Keratinocyte (primary cell): ENCODE data around the gene ROCK1. TPM values are rescaled to one million over a fixed set of nuclear protein-coding genes. Genes with fewer than 3 reads are reported as not detected.

Experiments
- DNase-seq: peaks from one replicate; pipeline ENCODE4 v3.0.0-alpha.2; 2011; ENCODE audit warnings: low read depth, missing footprints, low spot score
- FAIRE-seq: peaks from 2 replicates; lab custom pipeline; 2011; peaks lifted over from hg19 to GRCh38; lab: Jason Lieb, UNC
- H2AFZ ChIP-seq: 2 replicates; pipeline ENCODE4 v1.6.0; 2012; ENCODE audit warnings: low read length, control low read depth, inconsistent platforms; ENCODE audit not compliant: control insufficient read depth
- H3K27ac ChIP-seq: 2 replicates; pipeline ENCODE4 v1.5.1; 2011; ENCODE audit warnings: low read length; ENCODE audit not compliant: control insufficient read depth, insufficient read depth
- H3K27me3 ChIP-seq: 3 replicates; pipeline ENCODE4 v1.6.0; 2011; ENCODE audit warnings: low read length; ENCODE audit not compliant: control insufficient read depth, insufficient read depth; ENCODE audit errors: extremely low read depth
- H3K36me3 ChIP-seq, 2 experiments: 2 replicates in 1 of 2; 3 replicates in 1 of 2; pipeline ENCODE4 v1.5.1; 2011; ENCODE audit warnings: low read length in 2 of 2, mild to moderate bottlenecking in 1 of 2; ENCODE audit not compliant: control insufficient read depth in 2 of 2, insufficient read depth in 2 of 2; ENCODE audit errors: extremely low read depth in 1 of 2
- H3K4me1 ChIP-seq: 3 replicates; pipeline ENCODE4 v1.5.1; 2011; ENCODE audit warnings: low read length; ENCODE audit not compliant: control insufficient read depth, insufficient read depth; ENCODE audit errors: extremely low read depth
- H3K4me2 ChIP-seq: 3 replicates; pipeline ENCODE4 v1.6.0; 2011; ENCODE audit warnings: low read depth, low read length; ENCODE audit not compliant: control insufficient read depth, insufficient read depth; ENCODE audit errors: extremely low read depth
- H3K4me3 ChIP-seq, 3 experiments: fragments of 200-600 bp in 1 of 3; sonication (generic) in 1 of 3; 2 replicates in 2 of 3; 3 replicates in 1 of 3; pipeline ENCODE4 v1.5.1; 2011 to 2016; ENCODE audit warnings: low read length in 3 of 3, mild to moderate bottlenecking in 3 of 3, control low read depth in 2 of 3, inconsistent platforms in 1 of 3, low read depth in 1 of 3, mixed read lengths in 1 of 3, mixed run types in 1 of 3, moderate library complexity in 1 of 3; ENCODE audit not compliant: control insufficient read depth in 2 of 3, insufficient read depth in 2 of 3; ENCODE audit errors: extremely low read depth in 1 of 3
- H3K79me2 ChIP-seq: 2 replicates; pipeline ENCODE4 v1.6.0; 2012; ENCODE audit warnings: low read length; ENCODE audit not compliant: control insufficient read depth, insufficient read depth
- H3K9ac ChIP-seq: 3 replicates; pipeline ENCODE4 v1.6.0; 2011; ENCODE audit warnings: low read length; ENCODE audit not compliant: control insufficient read depth, insufficient read depth; ENCODE audit errors: extremely low read depth
- H3K9me1 ChIP-seq: 3 replicates; pipeline ENCODE4 v1.6.0; 2011; ENCODE audit warnings: low read length; ENCODE audit not compliant: control insufficient read depth, insufficient read depth; ENCODE audit errors: extremely low read depth
- H3K9me3 ChIP-seq: 2 replicates; pipeline ENCODE4 v1.5.1; 2012; ENCODE audit warnings: low read depth, low read length; ENCODE audit not compliant: control insufficient read depth
- H4K20me1 ChIP-seq: 3 replicates; pipeline ENCODE4 v1.6.0; 2011; ENCODE audit warnings: low read length; ENCODE audit not compliant: control insufficient read depth, insufficient read depth; ENCODE audit errors: extremely low read depth
- CTCF ChIP-seq, 3 experiments: IDR thresholded peaks in 1 of 3; conservative IDR thresholded peaks in 1 of 3; optimal IDR thresholded peaks in 1 of 3; 2 replicates in 2 of 3; 3 replicates in 1 of 3; pipeline versions ENCODE3 to v1.5.1; 2011; ENCODE audit warnings: low read length in 3 of 3, mild to moderate bottlenecking in 3 of 3, moderate library complexity in 2 of 3, control low read depth in 1 of 3, inconsistent platforms in 1 of 3; ENCODE audit not compliant: insufficient read depth in 2 of 3; ENCODE audit errors: extremely low read depth in 1 of 3
- EZH2 ChIP-seq: IDR thresholded peaks from one replicate; pipeline ENCODE4 v1.6.1; 2012; ENCODE audit warnings: inconsistent platforms, mild to moderate bottlenecking, low read length, moderate library complexity
- dilution Hi-C: fragments of 300-500 bp; cut with MboI; formaldehyde crosslinking; loops from one replicate; pipeline ENCODE4 v1.7.0; 2020; ENCODE audit warnings: low sequenced_read_pairs; ENCODE audit not compliant: extremely low pct_ligation_motif_present
- polyA plus RNA-seq, 5 experiments: library from polyadenylated mRNA; depleted of rRNA in 3 of 5; stranded (reverse) in 3 of 5; stranded (forward) in 1 of 5; unstranded in 1 of 5; fragments of >200 nt; gene quantifications; 1 replicate in 1 of 5; 2 replicates in 3 of 5; 3 replicates in 1 of 5; pipeline versions ENCODE4 v1.2.1 to v1.2.3, GENCODE V29; 2011 to 2012; ENCODE audit warnings: missing spikeins in 2 of 5, low read depth in 1 of 5, low replicate concordance in 1 of 5

Gene ROCK1
- polyA plus RNA-seq, 1 donor (not counting 4 experiments of a cell fraction or from before 2014, with no cell fraction given) = 25.9 TPM

- Histone ChIP-seq H3K9ac (no peak overlapping the region), H4K20me1 (peaks cover 2% of the 10 kb centered on the region), H3K27ac (peak overlapping the region; percentile 45), H3K9me1 (no peaks in the 10 kb centered on the region), H3K36me3 (no peaks in the 10 kb centered on the region), H3K79me2 (peaks cover 49% of the 10 kb centered on the region), H3K4me3 (no peak overlapping the region), H3K4me2 (no peak overlapping the region), H2AFZ (no peak overlapping the region), H3K9me3 (no peaks in the 10 kb centered on the region), H3K27me3 (no peaks in the 10 kb centered on the region), H3K4me1 (peaks cover 18% of the 10 kb centered on the region)
- FAIRE-seq (no peak), DNase-seq (peak; percentile 30)
- no peak for TF ChIP-seq EZH2
- TF ChIP-seq CTCF (optimal IDR thresholded peaks at IDR 0.05 in 1 of 3, IDR thresholded peaks at IDR 0.05 in 1 of 3, conservative IDR thresholded peaks at IDR 0.05 in 1 of 3; ENCODE audit: extremely low read depth in 1 of 3, insufficient read depth in 2 of 3, low read length in 3 of 3) = no peak
- dilution Hi-C loops = no loop called here
Observed at GRCh38 chr18:21053127-21053526, 58.5 kb downstream of the ROCK1 start.

- no peak overlapping the region for H3K9ac ChIP-seq
Observed at GRCh38 chr18:21052385-21052784, 59.2 kb downstream of the ROCK1 start.

More at GRCh38 chr18:21052385-21052784, 59.2 kb downstream of the ROCK1 start:
- Histone ChIP-seq H2AFZ (no peak overlapping the region), H3K9me3 (no peaks in the 10 kb centered on the region), H3K4me3 (no peak overlapping the region), H4K20me1 (peaks cover 2% of the 10 kb centered on the region), H3K9me1 (no peaks in the 10 kb centered on the region), H3K4me1 (peaks cover 18% of the 10 kb centered on the region), H3K36me3 (no peaks in the 10 kb centered on the region), H3K27ac (no peak overlapping the region), H3K27me3 (no peaks in the 10 kb centered on the region), H3K79me2 (peaks cover 52% of the 10 kb centered on the region), H3K4me2 (no peak overlapping the region)
- DNase-seq (no peak), FAIRE-seq (no peak)
- TF ChIP-seq EZH2 (no peak), CTCF (optimal IDR thresholded peaks at IDR 0.05 in 1 of 3, IDR thresholded peaks at IDR 0.05 in 1 of 3, conservative IDR thresholded peaks at IDR 0.05 in 1 of 3; ENCODE audit: extremely low read depth in 1 of 3, insufficient read depth in 2 of 3, low read length in 3 of 3) (no peak)
- dilution Hi-C loops = no loop called here
